Thoracic aorta endothelial cell (primary cell): ENCODE data around the gene SHBG. TPM values are rescaled to one million over a fixed set of nuclear protein-coding genes. Genes with fewer than 3 reads are reported as not detected.

Experiments
- small RNA-seq: library from RNA; depleted of rRNA; stranded (forward); fragments of <200 nt; gene quantifications from one replicate; pipeline ENCODE3, GENCODE V24; 2012
- total RNA-seq: library from RNA; depleted of rRNA; stranded (reverse); fragments of >200 nt; gene quantifications from 2 replicates; pipeline ENCODE4 v1.2.3, GENCODE V29; 2012

The SHBG gene, protein sequence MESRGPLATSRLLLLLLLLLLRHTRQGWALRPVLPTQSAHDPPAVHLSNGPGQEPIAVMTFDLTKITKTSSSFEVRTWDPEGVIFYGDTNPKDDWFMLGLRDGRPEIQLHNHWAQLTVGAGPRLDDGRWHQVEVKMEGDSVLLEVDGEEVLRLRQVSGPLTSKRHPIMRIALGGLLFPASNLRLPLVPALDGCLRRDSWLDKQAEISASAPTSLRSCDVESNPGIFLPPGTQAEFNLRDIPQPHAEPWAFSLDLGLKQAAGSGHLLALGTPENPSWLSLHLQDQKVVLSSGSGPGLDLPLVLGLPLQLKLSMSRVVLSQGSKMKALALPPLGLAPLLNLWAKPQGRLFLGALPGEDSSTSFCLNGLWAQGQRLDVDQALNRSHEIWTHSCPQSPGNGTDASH
- total RNA-seq, result not detected in 2 replicates

GRCh38 chr17:7629939-7630571, at the start of gene SHBG:
Gene SHBG (plus strand): TSS chr17:7630135. CDS start chr17:7630173, 38 bp downstream.

DNA sequence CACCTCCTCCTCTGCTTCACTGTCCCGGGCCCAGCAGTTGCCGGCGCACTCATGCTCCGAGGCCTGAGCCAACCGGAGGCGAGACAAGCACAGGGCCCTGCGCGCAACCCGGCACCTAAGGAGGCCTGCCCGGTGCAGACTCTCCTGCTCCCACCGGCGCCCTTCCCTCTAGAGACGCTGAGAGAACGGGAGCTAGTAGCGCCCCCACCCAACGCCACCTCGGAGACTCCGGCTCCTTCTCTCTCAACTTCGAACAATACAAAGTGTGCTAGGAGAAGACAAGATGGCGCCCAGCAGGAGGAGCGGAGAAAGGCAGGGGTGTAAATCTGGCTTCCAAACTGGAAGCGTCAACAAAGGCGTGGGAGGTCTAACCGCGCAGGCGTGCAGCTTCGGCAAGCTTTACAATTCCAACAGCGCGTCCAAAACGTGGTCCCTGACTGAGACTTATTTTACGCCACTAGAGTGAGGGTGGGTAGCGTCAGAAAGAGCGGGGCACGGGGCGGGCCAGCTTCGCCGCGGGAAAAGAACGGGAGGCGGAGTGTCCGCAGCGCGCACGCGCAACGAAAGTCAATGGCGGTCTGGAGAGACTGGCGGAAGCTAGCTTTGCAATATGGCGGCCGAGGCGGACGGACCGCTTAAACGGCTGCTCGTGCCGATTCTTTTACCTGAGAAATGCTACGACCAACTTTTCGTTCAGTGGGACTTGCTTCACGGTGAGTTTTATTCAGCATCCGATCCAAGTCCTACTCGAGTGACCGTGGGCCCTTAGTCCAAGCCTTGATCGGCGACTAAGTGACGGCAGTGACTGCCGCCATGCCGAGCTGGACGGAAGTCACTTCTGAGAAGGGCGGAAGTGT, 46.5 kb upstream of the SHBG start, which contains the start of gene MPDU1:
Gene MPDU1 (plus strand): TSS at position 600 of the 857 bp plus-strand sequence. CDS start 11 bp downstream, at position 611.

DNA sequence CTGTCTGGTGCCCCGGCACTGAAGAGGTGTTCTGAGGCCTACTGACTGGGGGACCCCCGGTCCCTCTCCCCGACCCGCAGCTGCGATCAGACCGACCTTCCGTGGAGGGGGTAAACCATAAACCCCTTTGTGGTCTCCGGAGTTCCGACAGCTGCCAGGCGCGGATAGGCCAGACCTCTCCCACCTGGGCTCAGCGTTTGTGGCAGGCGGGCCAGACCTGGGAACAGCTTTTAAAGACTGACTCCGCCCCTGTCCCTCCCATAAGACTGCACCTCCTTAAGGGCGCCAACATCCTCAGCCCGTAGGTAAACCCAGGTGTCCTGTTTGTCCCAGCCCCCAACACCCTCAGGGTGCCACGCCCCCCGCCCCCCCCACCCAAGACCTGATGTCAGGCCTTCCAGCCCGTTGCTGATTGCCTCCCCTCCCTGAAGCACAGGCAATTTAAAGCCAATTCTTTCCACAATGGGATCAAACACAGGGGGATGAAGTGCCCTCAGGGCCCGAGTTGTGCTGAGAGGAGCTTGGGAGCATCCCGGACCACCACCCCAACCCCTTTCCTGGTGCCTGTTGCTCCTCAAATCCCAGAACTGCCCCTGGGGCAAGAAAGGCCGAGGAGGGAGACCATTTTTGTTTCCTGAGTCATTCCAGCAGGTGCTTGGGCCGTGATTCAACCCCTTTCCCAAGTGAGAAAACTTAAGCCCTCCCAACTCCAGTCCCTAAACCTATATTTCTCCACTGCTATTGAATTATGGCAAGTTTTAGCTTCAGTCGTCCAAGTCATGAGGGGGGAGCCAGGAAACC, 39.8 kb upstream of the SHBG start, which contains the start of gene SOX15:
Gene SOX15 (minus strand): TSS at position 204 of the 801 bp plus-strand sequence. CDS start 418 bp downstream, outside the sequence.

GRCh38 chr17:7614425-7615264, 15.3 kb upstream of the SHBG start, which contains the start of gene FXR2:
Gene FXR2 (minus strand): TSS chr17:7614897. CDS start chr17:7614532, 365 bp downstream.

GRCh38 chr17:7627250-7628121, 2.4 kb upstream of the SHBG start, which contains the start of gene SAT2:
Gene SAT2 (minus strand): TSS chr17:7627821. CDS start chr17:7627635, 186 bp downstream.

DNA sequence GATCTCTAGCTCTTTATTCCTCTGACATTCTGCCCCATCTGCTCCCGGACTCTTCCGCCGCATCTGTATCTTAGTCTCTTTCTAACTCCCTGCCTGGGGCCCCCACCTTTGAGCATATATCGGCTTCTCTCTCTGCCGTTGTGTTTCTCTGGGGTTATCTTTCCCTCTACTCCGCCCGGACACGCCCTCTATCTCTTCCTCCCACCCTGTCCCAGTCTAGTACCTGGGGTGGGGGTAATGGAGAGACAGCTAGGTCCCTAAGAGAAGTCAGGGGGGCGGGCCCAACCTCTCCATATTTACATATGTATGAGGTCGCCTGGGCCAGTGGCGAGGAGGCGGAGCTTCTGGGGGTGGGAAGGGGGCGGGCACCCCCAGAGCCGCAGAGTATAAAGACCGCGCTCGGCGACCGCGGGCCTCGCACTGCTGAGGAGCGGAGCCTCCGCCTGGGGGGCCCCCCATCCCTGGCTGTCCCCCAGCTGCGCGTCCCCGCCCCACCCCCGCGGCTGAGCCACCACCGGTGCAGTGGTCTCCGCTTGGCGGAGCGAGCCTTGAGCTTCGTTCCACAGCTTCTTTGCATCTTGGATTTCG, 20.7 kb downstream of the SHBG start, which contains the start of gene ATP1B2:
Gene ATP1B2 (plus strand): TSS at position 418 of the 588 bp plus-strand sequence. CDS start 593 bp downstream, outside the sequence.

Small RNA genes lying within 50 kb of the gene (small RNA-seq; reads per million reads assigned to genes)
- not detected for gene CD68

Other genes starting within 250 kb of the SHBG start
- gene TNK1, start 249.0 kb upstream of the SHBG start, total RNA-seq, result 0.27 and 0.29 TPM in 2 replicates
- gene PLSCR3, start 235.6 kb upstream of the SHBG start, total RNA-seq, result 19.5 and 22.2 TPM in 2 replicates
- gene TMEM256, start 226.0 kb upstream of the SHBG start, total RNA-seq, result 49.5 and 65.8 TPM in 2 replicates
- 4.5 and 7.3 TPM in 2 replicates for gene NLGN2, start 222.3 kb upstream of the SHBG start, total RNA-seq
- gene SPEM1, start 209.8 kb upstream of the SHBG start, total RNA-seq, result not detected in 2 replicates
- not detected in 2 replicates for gene SPEM2, start 204.5 kb upstream of the SHBG start, total RNA-seq
- not detected in 2 replicates for gene SPEM3, start 201.3 kb upstream of the SHBG start, total RNA-seq
- 4.7 and 5.5 TPM in 2 replicates for gene TMEM102, start 194.7 kb upstream of the SHBG start, total RNA-seq
- gene FGF11, start 190.6 kb upstream of the SHBG start, total RNA-seq, result 0.22 and 0.27 TPM in 2 replicates
- gene CHRNB1, start 185.1 kb upstream of the SHBG start, total RNA-seq, result 4.4 and 4.8 TPM in 2 replicates
- 17.6 and 23.3 TPM in 2 replicates for gene ZBTB4, start 150.5 kb upstream of the SHBG start, total RNA-seq
- gene SLC35G6, start 148.7 kb upstream of the SHBG start, total RNA-seq, result not detected in 2 replicates
- 110 and 117 TPM in 2 replicates for gene POLR2A, start 145.8 kb upstream of the SHBG start, total RNA-seq
- gene TNFSF12, start 81.1 kb upstream of the SHBG start, total RNA-seq, result 12.5 and 12.6 TPM in 2 replicates
- 2.7 and 3.1 TPM in 2 replicates for gene TNFSF13, start 71.4 kb upstream of the SHBG start, total RNA-seq
- gene SENP3, start 68.2 kb upstream of the SHBG start, total RNA-seq, result 66.1 and 78.8 TPM in 2 replicates
- gene CD68, start 50.5 kb upstream of the SHBG start, total RNA-seq, result 5.5 and 5.8 TPM in 2 replicates
- 103 and 144 TPM in 2 replicates for gene MPDU1, start 46.3 kb upstream of the SHBG start, total RNA-seq
- gene SOX15, start 40.0 kb upstream of the SHBG start, total RNA-seq, result not detected in 2 replicates
- 30.5 and 33.8 TPM in 2 replicates for gene FXR2, start 15.2 kb upstream of the SHBG start, total RNA-seq
- 21.8 and 24.5 TPM in 2 replicates for gene SAT2, start 2.3 kb upstream of the SHBG start, total RNA-seq
- not detected in 2 replicates for gene ATP1B2, start 20.8 kb downstream of the SHBG start, total RNA-seq
- gene TP53, start 57.4 kb downstream of the SHBG start, total RNA-seq, result 84.7 and 89.0 TPM in 2 replicates
- gene WRAP53, start 58.3 kb downstream of the SHBG start, total RNA-seq, result 14.0 and 18.1 TPM in 2 replicates
- 0.36 and 0.53 TPM in 2 replicates for gene EFNB3, start 75.1 kb downstream of the SHBG start, total RNA-seq
- 0.36 TPM in 1 of 2 replicates, not detected in the other for gene DNAH2, start 87.6 kb downstream of the SHBG start, total RNA-seq
- 5.3 and 8.9 TPM in 2 replicates for gene KDM6B, start 204.1 kb downstream of the SHBG start, total RNA-seq
- gene TMEM88, start 224.9 kb downstream of the SHBG start, total RNA-seq, result 6.5 and 32.5 TPM in 2 replicates
- 53.8 and 65.8 TPM in 2 replicates for gene NAA38, start 227.4 kb downstream of the SHBG start, total RNA-seq
- gene CYB5D1, start 227.9 kb downstream of the SHBG start, total RNA-seq, result 10.1 and 13.9 TPM in 2 replicates